HK-2 (cell line): ENCODE data around the gene EVA1A.

Source experiments
- DNase-seq: peaks from one replicate; pipeline ENCODE4 v3.0.0-alpha.2; 2018; ENCODE audit not compliant: unreplicated experiment

The EVA1A gene

GRCh38 chr2:75447176-75447575, 113.6 kb downstream of the EVA1A start:
- no peak for DNase-seq
